K562 (cell line): Measurements from ENCODE around the gene SLCO3A1. TPM values are rescaled to one million over a fixed set of nuclear protein-coding genes. Genes with fewer than 3 reads are reported as not detected.

ENCODE experiments used
- ATAC-seq: fragments of 200-7000 bp; cut with Tn5 transposase; 3 replicates; pipeline ENCODE4 v1.9.1; 2020; ENCODE audit warnings: moderate library complexity
- BruUV-seq: library from RNA; stranded (reverse); fragments of 400-500 nt; replicated peaks from 2 replicates; lab custom pipeline; 2021; lab: Mats Ljungman, UMichigan
- CTCF ChIA-PET: fragments of 300-600 bp; formaldehyde crosslinking; extraction: SDS; loops from one replicate; lab custom pipeline; 2021; ENCODE audit warnings: low intra/inter-chr PET ratio; lab: Yijun Ruan, JAX
- POLR2A ChIA-PET: fragments of 300-600, 350-650 bp; sonication (Branson Sonifier 250); formaldehyde crosslinking; extraction: SDS; loops from one replicate; lab custom pipeline; 2021; ENCODE audit warnings: antibody characterized with exemption, inconsistent platforms; lab: Yijun Ruan, JAX
- DNase-seq, 4 experiments: peaks; one replicate each; pipeline versions ENCODE4 v3.0.0 to v3.0.0-alpha.2; 2011 to 2018; ENCODE audit warnings: low spot score in 3 of 4, mixed read lengths in 3 of 4; ENCODE audit errors: extremely low read depth in 1 of 4
- FAIRE-seq: peaks from 2 replicates; lab custom pipeline; 2011; peaks lifted over from hg19 to GRCh38; lab: Jason Lieb, UNC
- H2AFZ ChIP-seq: 2 replicates; pipeline ENCODE4 v1.6.0; 2011; ENCODE audit warnings: low read depth, low read length, control low read depth, inconsistent platforms
- H3K27ac ChIP-seq: fragments of 200-600 bp; 3 replicates; pipeline ENCODE4 v1.8.0; 2011; ENCODE audit warnings: low read depth, mild to moderate bottlenecking, control low read depth, inconsistent platforms, low read length, moderate library complexity, mixed read lengths; ENCODE audit errors: extremely low read depth
- H3K27me3 ChIP-seq, 2 experiments: fragments of 300-600 bp in 1 of 2; 2 replicates in 1 of 2; 3 replicates in 1 of 2; pipeline versions ENCODE4 v1.6.0 to v1.8.0; 2011; ENCODE audit warnings: inconsistent platforms in 2 of 2, low read length in 2 of 2, mild to moderate bottlenecking in 1 of 2, mixed read lengths in 1 of 2, moderate library complexity in 1 of 2; ENCODE audit not compliant: control insufficient read depth in 2 of 2, insufficient read depth in 2 of 2
- H3K36me3 ChIP-seq: fragments of 300-600 bp; 3 replicates; pipeline ENCODE4 v1.8.0; 2011; ENCODE audit warnings: mild to moderate bottlenecking, low read length, inconsistent platforms; ENCODE audit not compliant: control insufficient read depth, insufficient read depth
- H3K4me1 ChIP-seq, 2 experiments: fragments of 200-600 bp in 1 of 2; replicated peaks in 1 of 2; 2 replicates in 1 of 2; 3 replicates in 1 of 2; pipeline versions ENCODE4 v1.5.1 to v1.8.0; 2011; ENCODE audit warnings: inconsistent platforms in 2 of 2, low read length in 2 of 2, mild to moderate bottlenecking in 1 of 2, mixed read lengths in 1 of 2, moderate library complexity in 1 of 2; ENCODE audit not compliant: control insufficient read depth in 2 of 2, insufficient read depth in 2 of 2
- H3K4me2 ChIP-seq: 2 replicates; pipeline ENCODE4 v1.6.1; 2011; ENCODE audit warnings: low read length, control low read depth, inconsistent platforms, mixed read lengths; ENCODE audit not compliant: insufficient read depth
- H3K4me3 ChIP-seq: fragments of 200-600 bp; sonication (generic), shearing (Covaris generic); 2 replicates; pipeline ENCODE4 v1.5.1; 2016; ENCODE audit warnings: control low read depth, inconsistent platforms
- H3K79me2 ChIP-seq: fragments of 200-600 bp; 3 replicates; pipeline ENCODE4 v1.8.0; 2011; ENCODE audit warnings: low read length, inconsistent platforms; ENCODE audit not compliant: control insufficient read depth, insufficient read depth
- H3K9ac ChIP-seq, 2 experiments: 2 replicates each; pipeline versions ENCODE4 v1.6.0 to v1.6.1; 2011; ENCODE audit warnings: low read depth in 2 of 2, low read length in 2 of 2, control low read depth in 1 of 2, inconsistent platforms in 1 of 2, mild to moderate bottlenecking in 1 of 2, mixed read lengths in 1 of 2; ENCODE audit not compliant: insufficient read depth in 1 of 2
- H3K9me1 ChIP-seq: one replicate; pipeline ENCODE4 v1.6.0; 2011; ENCODE audit warnings: inconsistent platforms, mild to moderate bottlenecking, low read length, moderate library complexity; ENCODE audit not compliant: control insufficient read depth, insufficient read depth
- H3K9me3 ChIP-seq: replicated peaks from 2 replicates; pipeline ENCODE4 v1.5.1; 2011; ENCODE audit warnings: low read depth, low read length, inconsistent platforms; ENCODE audit not compliant: control insufficient read depth, insufficient read depth
- H4K20me1 ChIP-seq: replicated peaks from 2 replicates; pipeline ENCODE4 v1.6.1; 2011; ENCODE audit warnings: low read length, inconsistent platforms, mixed read lengths; ENCODE audit not compliant: control insufficient read depth, insufficient read depth
- BCOR ChIP-seq: fragments of 450-650 bp; IDR thresholded peaks from 2 replicates; pipeline ENCODE4 v1.6.1; 2016
- BMI1 ChIP-seq: fragments of 150-350 bp; IDR thresholded peaks from 2 replicates; pipeline ENCODE4 v1.6.1; 2014; ENCODE audit warnings: low read length
- BRD9 ChIP-seq: fragments of 450-650 bp; IDR thresholded peaks from 2 replicates; pipeline ENCODE4 v1.6.1; 2018; ENCODE audit warnings: low read depth; ENCODE audit not compliant: partially characterized antibody
- EP300 ChIP-seq: IDR thresholded peaks from 2 replicates; pipeline ENCODE4 v1.6.1; 2012; ENCODE audit warnings: low read length, improper control_type of control experiment
- KDM2B ChIP-seq: fragments of 250-450 bp; sonication (Bioruptor Pico); IDR thresholded peaks from 2 replicates; pipeline ENCODE4 v1.8.0; 2021; ENCODE audit warnings: mild to moderate bottlenecking, moderate library complexity
- MEIS2 ChIP-seq: fragments of 450-650 bp; IDR thresholded peaks from 2 replicates; pipeline ENCODE4 v1.6.1; 2014; ENCODE audit warnings: mild to moderate bottlenecking; ENCODE audit not compliant: partially characterized antibody
- NFRKB ChIP-seq: fragments of 450-650 bp; IDR thresholded peaks from 2 replicates; pipeline ENCODE4 v1.6.1; 2016; ENCODE audit warnings: low read depth
- NR2C1 ChIP-seq, 2 experiments: fragments of 450-650 bp; IDR thresholded peaks; 2 replicates each; pipeline ENCODE4 v1.6.1; 2017; ENCODE audit warnings: mild to moderate bottlenecking in 2 of 2, antibody characterized with exemption in 1 of 2, inconsistent platforms in 1 of 2, missing compliant biosample characterization in 1 of 2, missing genetic modification characterization in 1 of 2
- PCBP2 ChIP-seq: fragments of 200-400 bp; formaldehyde crosslinking; IDR thresholded peaks from 2 replicates; pipeline ENCODE4 v1.6.1; 2018; ENCODE audit warnings: low read length, low read depth, mild to moderate bottlenecking, moderate library complexity; ENCODE audit not compliant: poor library complexity, severe bottlenecking
- PRPF4 ChIP-seq: fragments of 200-400 bp; formaldehyde crosslinking; IDR thresholded peaks from one replicate; pipeline ENCODE4 v1.6.1; 2017; ENCODE audit warnings: low read length, low read depth, mild to moderate bottlenecking; ENCODE audit not compliant: insufficient read depth, poor library complexity, severe bottlenecking
- RFX5 ChIP-seq: IDR thresholded peaks from 2 replicates; pipeline ENCODE4 v1.6.1; 2011; ENCODE audit warnings: low read depth, mild to moderate bottlenecking, improper control_type of control experiment, low read length
- RFX7 ChIP-seq: fragments of 250-450 bp; sonication (Bioruptor Pico); IDR thresholded peaks from 2 replicates; pipeline ENCODE4 v1.5.1; 2021; ENCODE audit warnings: mild to moderate bottlenecking
- XRCC5 ChIP-seq: fragments of 200-400 bp; formaldehyde crosslinking; IDR thresholded peaks from 2 replicates; pipeline ENCODE4 v1.6.1; 2017; ENCODE audit warnings: low read depth, mild to moderate bottlenecking, low read length
- ZNF408 ChIP-seq: fragments of 250-450 bp; sonication (Bioruptor Pico); IDR thresholded peaks from 2 replicates; pipeline ENCODE4 v1.4.0; 2020; ENCODE audit warnings: low read depth, mild to moderate bottlenecking, moderate library complexity
- WGBS: fragments of 100-300 bp; shearing (Covaris generic); methylation state at CpG from one replicate; pipeline ENCODE4 v1.1.6; 2016; ENCODE audit warnings: low coverage, mixed read lengths; ENCODE audit not compliant: insufficient coverage; ENCODE audit errors: missing lambda C conversion rate; 5-methylcytosine and 5-hydroxymethylcytosine counted together
- in situ Hi-C: fragments of 300-500 bp; cut with MboI; formaldehyde crosslinking; loops from 4 replicates; pipeline ENCODE4 v1.15.0; 2018; ENCODE audit warnings: inconsistent platforms, mixed read lengths
- intact Hi-C: fragments of 100-400 bp; cut with micrococcal nuclease; formaldehyde crosslinking; loops from 2 replicates; pipeline ENCODE4 v1.14.2; 2022
- polyA plus RNA-seq, 8 experiments: library from polyadenylated mRNA; depleted of rRNA in 4 of 8; stranded (reverse) in 5 of 8; unstranded in 3 of 8; fragments of >200 nt; fragmentation: Nextera tagmentation in 2 of 8; fragmentation: Illumina TruSeq in 1 of 8; extraction: Ambion mirVana in 2 of 8; extraction: Trizol in 1 of 8; gene quantifications; 2 replicates each; pipeline versions ENCODE4 v1.2.1 to v1.2.3, GENCODE V29; 2011 to 2014; ENCODE audit warnings: inconsistent platforms in 1 of 8, missing spikeins in 1 of 8
- total RNA-seq, 7 experiments: library from RNA; depleted of rRNA in 6 of 7; stranded (reverse); fragments of >200 nt in 6 of 7; fragmentation: Illumina TruSeq in 2 of 7; extraction: Trizol in 2 of 7; gene quantifications; 2 replicates each; pipeline versions ENCODE4 v1.2.1 to v1.2.3, GENCODE V29; 2011 to 2021; ENCODE audit warnings: low replicate concordance in 1 of 7
- TF ChIP-seq, protein P1 (sequence below): sonication (generic); formaldehyde crosslinking; IDR thresholded peaks from 2 replicates; pipeline ENCODE4 v1.9.0; 2022; ENCODE audit warnings: mild to moderate bottlenecking, missing genetic modification reagents
- TF ChIP-seq, protein P2 (sequence below): fragments of 450-650 bp; formaldehyde crosslinking; IDR thresholded peaks from 2 replicates; pipeline ENCODE4 v1.4.0; 2020; ENCODE audit warnings: mild to moderate bottlenecking
- TF ChIP-seq, protein P3 (sequence below): fragments of 250-450 bp; sonication (Bioruptor Pico); IDR thresholded peaks from 2 replicates; pipeline ENCODE4 v1.4.0; 2020

SLCO3A1 gene
- total and polyA plus RNA-seq, 9 of the 15 experiments (the other 6 are each of a cell fraction or from before 2014, with no cell fraction given): 0.01 to 0.84 (median 0.06) TPM; not detected in 3

DNA sequence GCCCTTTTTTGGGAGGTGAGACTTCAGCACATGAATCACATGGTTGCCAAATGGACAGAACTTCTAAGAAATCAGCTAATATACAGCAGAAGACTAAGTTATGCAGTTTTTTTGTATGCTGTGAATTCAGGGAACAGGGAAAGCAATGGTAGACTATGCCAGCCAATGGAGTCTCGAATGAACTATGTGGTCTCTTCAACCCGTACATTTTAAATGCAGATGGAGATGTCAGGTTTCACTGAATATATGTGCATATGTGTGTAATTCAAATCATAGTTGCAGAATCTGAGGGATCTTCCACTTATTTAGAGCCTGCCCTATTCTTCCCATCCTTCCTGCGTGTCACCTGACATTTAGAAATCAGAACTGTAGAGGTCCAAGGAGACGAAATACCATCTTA lies 187.9 kb downstream of the SLCO3A1 start:
- TF ChIP-seq BMI1 (no peak), XRCC5 (no peak), ZNF408 (no peak), BCOR (no peak), NFRKB (no peak), PRPF4 (no peak), PCBP2 (no peak), RFX7 (CRISPR knock-in tag) (no peak), NR2C1 (IDR thresholded peaks at IDR 0.05) (no peak), NR2C1 (tag; IDR thresholded peaks at IDR 0.05) (no peak), EP300 (no peak), MEIS2 (no peak), KDM2B (CRISPR knock-in tag) (no peak), BRD9 (no peak), RFX5 (no peak)
- TF ChIP-seq, protein P1, sequence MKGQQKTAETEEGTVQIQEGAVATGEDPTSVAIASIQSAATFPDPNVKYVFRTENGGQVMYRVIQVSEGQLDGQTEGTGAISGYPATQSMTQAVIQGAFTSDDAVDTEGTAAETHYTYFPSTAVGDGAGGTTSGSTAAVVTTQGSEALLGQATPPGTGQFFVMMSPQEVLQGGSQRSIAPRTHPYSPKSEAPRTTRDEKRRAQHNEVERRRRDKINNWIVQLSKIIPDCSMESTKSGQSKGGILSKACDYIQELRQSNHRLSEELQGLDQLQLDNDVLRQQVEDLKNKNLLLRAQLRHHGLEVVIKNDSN (CRISPR knock-in tag): no peak
- TF ChIP-seq, protein P2, sequence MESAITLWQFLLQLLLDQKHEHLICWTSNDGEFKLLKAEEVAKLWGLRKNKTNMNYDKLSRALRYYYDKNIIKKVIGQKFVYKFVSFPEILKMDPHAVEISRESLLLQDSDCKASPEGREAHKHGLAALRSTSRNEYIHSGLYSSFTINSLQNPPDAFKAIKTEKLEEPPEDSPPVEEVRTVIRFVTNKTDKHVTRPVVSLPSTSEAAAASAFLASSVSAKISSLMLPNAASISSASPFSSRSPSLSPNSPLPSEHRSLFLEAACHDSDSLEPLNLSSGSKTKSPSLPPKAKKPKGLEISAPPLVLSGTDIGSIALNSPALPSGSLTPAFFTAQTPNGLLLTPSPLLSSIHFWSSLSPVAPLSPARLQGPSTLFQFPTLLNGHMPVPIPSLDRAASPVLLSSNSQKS (CRISPR knock-in tag): no peak
- TF ChIP-seq, protein P3, sequence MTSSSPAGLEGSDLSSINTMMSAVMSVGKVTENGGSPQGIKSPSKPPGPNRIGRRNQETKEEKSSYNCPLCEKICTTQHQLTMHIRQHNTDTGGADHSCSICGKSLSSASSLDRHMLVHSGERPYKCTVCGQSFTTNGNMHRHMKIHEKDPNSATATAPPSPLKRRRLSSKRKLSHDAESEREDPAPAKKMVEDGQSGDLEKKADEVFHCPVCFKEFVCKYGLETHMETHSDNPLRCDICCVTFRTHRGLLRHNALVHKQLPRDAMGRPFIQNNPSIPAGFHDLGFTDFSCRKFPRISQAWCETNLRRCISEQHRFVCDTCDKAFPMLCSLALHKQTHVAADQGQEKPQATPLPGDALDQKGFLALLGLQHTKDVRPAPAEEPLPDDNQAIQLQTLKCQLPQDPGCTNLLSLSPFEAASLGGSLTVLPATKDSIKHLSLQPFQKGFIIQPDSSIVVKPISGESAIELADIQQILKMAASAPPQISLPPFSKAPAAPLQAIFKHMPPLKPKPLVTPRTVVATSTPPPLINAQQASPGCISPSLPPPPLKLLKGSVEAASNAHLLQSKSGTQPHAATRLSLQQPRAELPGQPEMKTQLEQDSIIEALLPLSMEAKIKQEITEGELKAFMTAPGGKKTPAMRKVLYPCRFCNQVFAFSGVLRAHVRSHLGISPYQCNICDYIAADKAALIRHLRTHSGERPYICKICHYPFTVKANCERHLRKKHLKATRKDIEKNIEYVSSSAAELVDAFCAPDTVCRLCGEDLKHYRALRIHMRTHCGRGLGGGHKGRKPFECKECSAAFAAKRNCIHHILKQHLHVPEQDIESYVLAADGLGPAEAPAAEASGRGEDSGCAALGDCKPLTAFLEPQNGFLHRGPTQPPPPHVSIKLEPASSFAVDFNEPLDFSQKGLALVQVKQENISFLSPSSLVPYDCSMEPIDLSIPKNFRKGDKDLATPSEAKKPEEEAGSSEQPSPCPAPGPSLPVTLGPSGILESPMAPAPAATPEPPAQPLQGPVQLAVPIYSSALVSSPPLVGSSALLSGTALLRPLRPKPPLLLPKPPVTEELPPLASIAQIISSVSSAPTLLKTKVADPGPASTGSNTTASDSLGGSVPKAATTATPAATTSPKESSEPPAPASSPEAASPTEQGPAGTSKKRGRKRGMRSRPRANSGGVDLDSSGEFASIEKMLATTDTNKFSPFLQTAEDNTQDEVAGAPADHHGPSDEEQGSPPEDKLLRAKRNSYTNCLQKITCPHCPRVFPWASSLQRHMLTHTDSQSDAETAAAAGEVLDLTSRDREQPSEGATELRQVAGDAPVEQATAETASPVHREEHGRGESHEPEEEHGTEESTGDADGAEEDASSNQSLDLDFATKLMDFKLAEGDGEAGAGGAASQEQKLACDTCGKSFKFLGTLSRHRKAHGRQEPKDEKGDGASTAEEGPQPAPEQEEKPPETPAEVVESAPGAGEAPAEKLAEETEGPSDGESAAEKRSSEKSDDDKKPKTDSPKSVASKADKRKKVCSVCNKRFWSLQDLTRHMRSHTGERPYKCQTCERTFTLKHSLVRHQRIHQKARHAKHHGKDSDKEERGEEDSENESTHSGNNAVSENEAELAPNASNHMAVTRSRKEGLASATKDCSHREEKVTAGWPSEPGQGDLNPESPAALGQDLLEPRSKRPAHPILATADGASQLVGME (CRISPR knock-in tag): no peak
- Histone ChIP-seq H3K4me1 (no peaks in the 10 kb centered on the region), H3K27ac (no peak overlapping the region), H3K9ac (no peak overlapping the region), H2AFZ (no peak overlapping the region), H3K4me2 (no peak overlapping the region), H3K79me2 (no peaks in the 10 kb centered on the region), H3K36me3 (no peaks in the 10 kb centered on the region), H3K27me3 (peaks cover 0 to 4% of the 10 kb centered on the region in 2 experiments; a peak in 1 of 5 replicates), H4K20me1 (no peaks in the 10 kb centered on the region), H3K9me1 (no peaks in the 10 kb centered on the region), H3K4me3 (no peak overlapping the region), H3K9me3 (no peaks in the 10 kb centered on the region)
- CTCF ChIA-PET: no interaction called here
- POLR2A ChIA-PET: no interaction called here
- in situ Hi-C loops: no loop called here
- 3% methylated on average over 4 of the region's 4 CpGs for WGBS
- intact Hi-C loops: no loop called here
- no peak for DNase-seq
- ATAC-seq: no peak
- BruUV-seq: no TSS peak
- FAIRE-seq: no peak
